SK-N-SH (cell line): Measurements from ENCODE around the gene MRPS6. TPM values are rescaled to one million over a fixed set of nuclear protein-coding genes. Genes with fewer than 3 reads are reported as not detected.

Experiments used
- CTCF ChIA-PET: fragments of 300-600, 350-600 bp; formaldehyde crosslinking; extraction: SDS; loops from one replicate; lab custom pipeline; 2021; lab: Yijun Ruan, JAX
- POLR2A ChIA-PET: fragments of 350-600 bp; sonication (Branson Sonifier 250); formaldehyde crosslinking; extraction: SDS; loops from one replicate; lab custom pipeline; 2020; ENCODE audit warnings: antibody characterized with exemption, inconsistent platforms; lab: Yijun Ruan, JAX
- DNase-seq: peaks from one replicate; pipeline ENCODE4 v3.0.0; 2012
- H2AFZ ChIP-seq: fragments of 200-600 bp; sonication (generic); 2 replicates; pipeline ENCODE4 v1.8.1; 2016; ENCODE audit warnings: antibody characterized with exemption, mild to moderate bottlenecking, low read depth
- H3F3A ChIP-seq: fragments of 200-600 bp; sonication (generic); replicated peaks from 2 replicates; pipeline ENCODE3; 2016; ENCODE audit warnings: antibody characterized with exemption, mild to moderate bottlenecking; ENCODE audit not compliant: insufficient read depth
- H3K27ac ChIP-seq, 2 experiments: fragments of 200-500 bp in 1 of 2; fragments of 200-600 bp in 1 of 2; sonication (Bioruptor generic) in 1 of 2; sonication (generic), shearing (Covaris generic) in 1 of 2; 2 replicates each; pipeline versions ENCODE4 v1.5.1 to v1.6.1; 2014 to 2016; ENCODE audit warnings: low read depth in 2 of 2, inconsistent platforms in 1 of 2, low read length in 1 of 2, mild to moderate bottlenecking in 1 of 2, mixed read lengths in 1 of 2
- H3K27me3 ChIP-seq: fragments of 200-600 bp; sonication (generic), shearing (Covaris generic); 2 replicates; pipeline ENCODE4 v1.6.1; 2016; ENCODE audit warnings: mixed run types; ENCODE audit not compliant: insufficient read depth
- H3K36me3 ChIP-seq, 2 experiments: fragments of 200-500 bp in 1 of 2; fragments of 200-600 bp in 1 of 2; sonication (Bioruptor generic) in 1 of 2; sonication (generic) in 1 of 2; replicated peaks in 1 of 2; 2 replicates each; pipeline versions ENCODE3 to v1.5.1; 2014 to 2016; ENCODE audit warnings: low read length in 1 of 2, mild to moderate bottlenecking in 1 of 2; ENCODE audit not compliant: insufficient read depth in 2 of 2, control insufficient read depth in 1 of 2
- H3K4me1 ChIP-seq, 2 experiments: fragments of 200-500 bp in 1 of 2; fragments of 200-600 bp in 1 of 2; sonication (Bioruptor generic) in 1 of 2; sonication (generic), shearing (Covaris generic) in 1 of 2; 2 replicates each; pipeline versions ENCODE4 v1.5.1 to v1.6.1; 2014 to 2016; ENCODE audit warnings: low read depth in 1 of 2, low read length in 1 of 2, mixed run types in 1 of 2; ENCODE audit not compliant: insufficient read depth in 2 of 2, control insufficient read depth in 1 of 2
- H3K4me2 ChIP-seq: fragments of 200-600 bp; sonication (generic), shearing (Covaris generic); 2 replicates; pipeline ENCODE4 v1.6.1; 2017; ENCODE audit warnings: mixed run types
- H3K4me3 ChIP-seq, 2 experiments: fragments of 200-500 bp in 1 of 2; fragments of 200-600 bp in 1 of 2; sonication (Bioruptor generic) in 1 of 2; sonication (generic), shearing (Covaris generic) in 1 of 2; 2 replicates each; pipeline versions ENCODE4 v1.5.1 to v1.8.1; 2014 to 2016; ENCODE audit warnings: low read depth in 2 of 2, inconsistent platforms in 1 of 2, low read length in 1 of 2, mild to moderate bottlenecking in 1 of 2, mixed read lengths in 1 of 2, moderate library complexity in 1 of 2
- H3K79me2 ChIP-seq: fragments of 200-600 bp; sonication (generic); 2 replicates; pipeline ENCODE4 v1.8.1; 2017; ENCODE audit warnings: mild to moderate bottlenecking; ENCODE audit not compliant: insufficient read depth
- H3K9ac ChIP-seq: fragments of 200-600 bp; sonication (generic); 2 replicates; pipeline ENCODE4 v1.6.1; 2017; ENCODE audit warnings: mixed run types
- H3K9me2 ChIP-seq: fragments of 200-600 bp; sonication (generic); 2 replicates; pipeline ENCODE4 v1.6.1; 2017; ENCODE audit warnings: mixed run types
- H3K9me3 ChIP-seq: fragments of 200-600 bp; sonication (generic); 2 replicates; pipeline ENCODE4 v1.6.1; 2017; ENCODE audit warnings: mixed run types, mild to moderate bottlenecking, moderate library complexity
- H4K20me1 ChIP-seq: fragments of 200-600 bp; sonication (generic); 2 replicates; pipeline ENCODE4 v1.6.1; 2017; ENCODE audit warnings: mild to moderate bottlenecking, mixed run types; ENCODE audit not compliant: insufficient read depth
- ELF1 ChIP-seq: IDR thresholded peaks from 2 replicates; pipeline ENCODE4 v1.4.0; 2012
- EZH2phosphoT487 ChIP-seq: fragments of 200-600 bp; sonication (generic); IDR thresholded peaks from 2 replicates; pipeline ENCODE4 v1.6.1; 2017; ENCODE audit warnings: low read depth, mixed run types, mild to moderate bottlenecking, antibody characterized with exemption, moderate library complexity, borderline replicate concordance
- FOXJ3 ChIP-seq: sonication (generic); formaldehyde crosslinking; IDR thresholded peaks from 2 replicates; pipeline ENCODE4 v1.5.1; 2020; ENCODE audit warnings: mild to moderate bottlenecking, missing genetic modification reagents
- FOXM1 ChIP-seq: IDR thresholded peaks from 2 replicates; pipeline ENCODE4 v1.4.0; 2012; ENCODE audit warnings: low read depth, mild to moderate bottlenecking
- IRF3 ChIP-seq: fragments of 150-350 bp; IDR thresholded peaks from 2 replicates; pipeline ENCODE4 v1.6.1; 2016; ENCODE audit warnings: mild to moderate bottlenecking, low read depth, low read length
- NFIC ChIP-seq: IDR thresholded peaks from 2 replicates; pipeline ENCODE4 v1.4.0; 2012; ENCODE audit warnings: borderline replicate concordance
- REST ChIP-seq: IDR thresholded peaks from 2 replicates; pipeline ENCODE4 v1.6.1; 2012; ENCODE audit warnings: mild to moderate bottlenecking, low read depth, low read length, moderate library complexity
- RXRA ChIP-seq: IDR thresholded peaks from 2 replicates; pipeline ENCODE4 v1.4.0; 2012; ENCODE audit warnings: low read depth, mild to moderate bottlenecking, borderline replicate concordance
- SMC3 ChIP-seq: IDR thresholded peaks from 2 replicates; pipeline ENCODE4 v1.6.1; 2012; ENCODE audit warnings: low read depth, low read length, improper control_type of control experiment
- TCF12 ChIP-seq: IDR thresholded peaks from 2 replicates; pipeline ENCODE4 v1.4.0; 2012
- TEAD4 ChIP-seq: IDR thresholded peaks from 2 replicates; pipeline ENCODE4 v1.4.0; 2012; ENCODE audit warnings: mild to moderate bottlenecking, borderline replicate concordance; ENCODE audit not compliant: insufficient read depth
- USF2 ChIP-seq: fragments of 150-350 bp; IDR thresholded peaks from 2 replicates; pipeline ENCODE4 v1.6.1; 2017; ENCODE audit warnings: antibody characterized with exemption, low read length, low read depth, borderline replicate concordance
- WGBS: methylation state at CpG from one replicate; pipeline ENCODE4 v1.1.6; 2017; ENCODE audit warnings: low lambda C conversion rate; 5-methylcytosine and 5-hydroxymethylcytosine counted together
- polyA plus RNA-seq, 3 experiments: library from polyadenylated mRNA; depleted of rRNA; stranded (reverse); fragments of >200 nt; gene quantifications; 2 replicates each; pipeline ENCODE4 v1.2.3, GENCODE V29; 2012
- TF ChIP-seq, protein P1 (sequence below): IDR thresholded peaks from 2 replicates; pipeline ENCODE4; 2012
- TF ChIP-seq, protein P2 (sequence below): IDR thresholded peaks from 2 replicates; pipeline ENCODE4 v1.4.0; 2012; ENCODE audit warnings: low read depth
- TF ChIP-seq, protein P3 (sequence below): IDR thresholded peaks from 2 replicates; pipeline ENCODE4 v1.4.0; 2012; ENCODE audit warnings: low read depth, borderline replicate concordance

Gene MRPS6
- polyA plus RNA-seq, 1 of the 3 experiments (the other 2 are of a cell fraction) = 69.2 TPM

DNA sequence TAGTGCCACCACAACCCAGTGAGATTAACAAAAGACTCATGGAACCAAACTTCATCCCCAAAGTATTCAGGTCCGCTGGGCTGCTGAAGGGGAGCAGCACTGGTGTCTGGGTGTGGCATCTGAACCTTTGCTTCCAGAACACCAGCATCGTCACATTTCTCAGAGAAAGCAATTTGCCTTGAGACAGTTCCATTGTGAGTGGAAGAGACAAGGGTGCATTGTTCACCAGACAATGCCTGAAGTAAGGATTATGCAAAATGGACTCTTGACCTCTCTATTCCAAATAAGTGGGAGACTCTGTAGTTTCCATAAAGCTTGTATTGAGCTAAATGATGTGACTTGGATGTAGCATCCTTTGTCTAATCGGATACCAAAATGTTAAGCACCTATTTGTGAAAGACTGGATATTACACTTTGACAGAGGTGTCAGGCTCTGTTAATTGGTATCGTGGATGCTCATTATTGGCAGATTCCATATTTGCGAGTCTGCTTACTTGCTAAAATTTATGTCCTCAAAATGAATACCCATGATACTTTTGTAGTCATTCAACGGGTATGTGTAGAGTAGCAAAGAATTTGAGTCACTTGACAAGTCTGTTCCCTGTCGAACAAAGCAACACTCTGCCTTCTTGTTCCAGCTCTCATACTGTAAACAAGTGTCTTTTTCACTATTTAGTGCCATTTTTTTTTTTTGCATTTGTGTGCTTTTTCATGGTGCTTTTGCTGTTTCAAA lies 75.6 kb downstream of the MRPS6 start (continued):
- no peak for TF ChIP-seq USF2
- TF ChIP-seq NFIC = no peak
- no peak for TF ChIP-seq RXRA
- TF ChIP-seq IRF3 = no peak
- TF ChIP-seq, all 33 proteins: peak for 0

GRCh38 chr21:34152500-34152899 lies 79.1 kb downstream of the MRPS6 start:
- no peak overlapping the region for H3K4me3 ChIP-seq
- POLR2A ChIA-PET = no interaction called here
- no peaks in the 10 kb centered on the region for H4K20me1 ChIP-seq
- TF ChIP-seq NFIC (no peak), TEAD4 (no peak), SMC3 (no peak), ELF1 (no peak), REST (no peak), EZH2phosphoT487 (no peak), TCF12 (no peak), FOXJ3 (CRISPR knock-in tag) (no peak), FOXM1 (no peak)
- TF ChIP-seq, protein P1, sequence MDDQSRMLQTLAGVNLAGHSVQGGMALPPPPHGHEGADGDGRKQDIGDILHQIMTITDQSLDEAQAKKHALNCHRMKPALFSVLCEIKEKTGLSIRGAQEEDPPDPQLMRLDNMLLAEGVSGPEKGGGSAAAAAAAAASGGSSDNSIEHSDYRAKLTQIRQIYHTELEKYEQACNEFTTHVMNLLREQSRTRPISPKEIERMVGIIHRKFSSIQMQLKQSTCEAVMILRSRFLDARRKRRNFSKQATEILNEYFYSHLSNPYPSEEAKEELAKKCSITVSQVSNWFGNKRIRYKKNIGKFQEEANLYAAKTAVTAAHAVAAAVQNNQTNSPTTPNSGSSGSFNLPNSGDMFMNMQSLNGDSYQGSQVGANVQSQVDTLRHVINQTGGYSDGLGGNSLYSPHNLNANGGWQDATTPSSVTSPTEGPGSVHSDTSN = no peak
- TF ChIP-seq, protein P2, sequence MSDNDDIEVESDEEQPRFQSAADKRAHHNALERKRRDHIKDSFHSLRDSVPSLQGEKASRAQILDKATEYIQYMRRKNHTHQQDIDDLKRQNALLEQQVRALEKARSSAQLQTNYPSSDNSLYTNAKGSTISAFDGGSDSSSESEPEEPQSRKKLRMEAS = no peak
- TF ChIP-seq, protein P3, sequence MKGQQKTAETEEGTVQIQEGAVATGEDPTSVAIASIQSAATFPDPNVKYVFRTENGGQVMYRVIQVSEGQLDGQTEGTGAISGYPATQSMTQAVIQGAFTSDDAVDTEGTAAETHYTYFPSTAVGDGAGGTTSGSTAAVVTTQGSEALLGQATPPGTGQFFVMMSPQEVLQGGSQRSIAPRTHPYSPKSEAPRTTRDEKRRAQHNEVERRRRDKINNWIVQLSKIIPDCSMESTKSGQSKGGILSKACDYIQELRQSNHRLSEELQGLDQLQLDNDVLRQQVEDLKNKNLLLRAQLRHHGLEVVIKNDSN = no peak
- TF ChIP-seq, all 33 proteins: peak for 0
- CTCF ChIA-PET = no interaction called here
- H3K9ac ChIP-seq = no peak overlapping the region
- H3K4me2 ChIP-seq = no peak overlapping the region
- H3K4me1 ChIP-seq = peaks cover 8 to 15% of the 10 kb centered on the region in 2 experiments; a peak in 3 of 4 replicates
- 90% methylated on average over 5 of the region's 5 CpGs for WGBS
- no peaks in the 10 kb centered on the region for H3K9me2 ChIP-seq
- no peaks in the 10 kb centered on the region for H3K9me3 ChIP-seq
- H3K79me2 ChIP-seq = no peaks in the 10 kb centered on the region
- DNase-seq = no peak
- H2AFZ ChIP-seq = no peak overlapping the region
- no peaks in the 10 kb centered on the region for H3K27me3 ChIP-seq
- peaks cover 0 to 6% of the 10 kb centered on the region in 2 experiments for H3K36me3 ChIP-seq
- H3F3A ChIP-seq = peaks cover 13% of the 10 kb centered on the region
- H3K27ac ChIP-seq = no peak overlapping the region
